GM19463 (cell line): ENCODE measurements around the gene PFN1.
"Not testable (repeated sequence)": the region's sequence is repeated elsewhere in the genome, so short reads cannot be mapped to it uniquely, and the experiment has no call there.

Experiments used
- ATAC-seq: cut with Tn5 transposase; IDR thresholded peaks from one replicate; pipeline ENCODE4 v1.9.1; 2021; ENCODE audit warnings: mild to moderate bottlenecking, moderate library complexity; ENCODE audit not compliant: unreplicated experiment

PFN1 gene

DNA sequence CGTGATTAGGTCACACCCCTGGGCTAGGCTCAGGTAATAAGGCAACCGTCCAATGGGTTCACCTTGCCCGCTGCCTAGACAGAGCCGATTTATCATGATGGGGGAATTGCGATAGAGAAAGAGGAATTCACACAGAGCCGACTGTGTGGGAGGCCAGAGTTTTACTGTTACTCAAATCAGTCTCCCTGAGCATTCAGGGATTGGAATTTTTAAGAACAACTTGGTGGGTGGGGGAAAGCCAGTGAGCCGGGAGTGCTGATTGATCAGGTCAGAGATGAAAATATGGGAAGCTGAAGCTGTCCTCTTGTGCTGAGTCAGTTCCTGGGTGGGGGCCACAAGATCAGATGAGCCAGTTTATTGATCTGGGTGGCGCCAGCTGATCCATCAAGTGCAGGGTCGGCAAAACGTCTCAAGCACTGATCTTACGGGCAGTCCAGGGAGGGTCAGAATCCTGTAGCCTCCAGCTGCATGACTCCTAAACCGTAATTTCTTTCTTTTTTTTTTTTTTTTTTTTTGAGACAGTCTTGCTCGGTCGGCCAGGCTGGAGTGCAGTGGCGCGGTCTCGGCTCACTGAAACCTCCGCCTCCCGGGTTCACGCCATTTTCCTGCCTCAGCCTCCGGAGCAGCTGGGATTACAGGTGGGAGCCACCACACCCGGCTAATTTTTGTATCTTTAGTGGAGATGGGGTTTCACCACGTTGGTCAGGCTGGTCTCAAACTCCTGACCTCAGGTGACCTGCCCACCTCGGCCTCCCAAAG is 21.6 kb downstream of the PFN1 start:
- ATAC-seq: not testable (repeated sequence)

DNA sequence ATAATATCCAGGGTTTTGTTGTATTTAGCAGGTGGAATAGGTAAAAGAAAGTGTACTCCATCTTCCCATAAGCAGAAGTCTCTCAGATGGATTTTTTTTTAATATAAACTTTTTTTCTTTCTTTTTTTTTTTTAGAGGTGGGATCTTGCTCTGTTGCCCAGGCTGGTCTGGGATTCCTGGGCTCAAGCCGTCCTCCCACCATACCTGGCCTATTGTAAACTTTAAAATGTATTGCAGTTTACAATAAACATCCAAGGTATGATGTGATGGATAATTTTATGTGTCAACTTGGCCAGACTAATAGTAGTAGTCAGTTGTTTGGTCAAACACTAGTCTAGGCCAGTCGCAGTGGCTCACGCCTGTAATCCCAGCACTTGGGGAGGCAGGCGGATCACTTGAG is 27.0 kb downstream of the PFN1 start:
- ATAC-seq: no peak

DNA sequence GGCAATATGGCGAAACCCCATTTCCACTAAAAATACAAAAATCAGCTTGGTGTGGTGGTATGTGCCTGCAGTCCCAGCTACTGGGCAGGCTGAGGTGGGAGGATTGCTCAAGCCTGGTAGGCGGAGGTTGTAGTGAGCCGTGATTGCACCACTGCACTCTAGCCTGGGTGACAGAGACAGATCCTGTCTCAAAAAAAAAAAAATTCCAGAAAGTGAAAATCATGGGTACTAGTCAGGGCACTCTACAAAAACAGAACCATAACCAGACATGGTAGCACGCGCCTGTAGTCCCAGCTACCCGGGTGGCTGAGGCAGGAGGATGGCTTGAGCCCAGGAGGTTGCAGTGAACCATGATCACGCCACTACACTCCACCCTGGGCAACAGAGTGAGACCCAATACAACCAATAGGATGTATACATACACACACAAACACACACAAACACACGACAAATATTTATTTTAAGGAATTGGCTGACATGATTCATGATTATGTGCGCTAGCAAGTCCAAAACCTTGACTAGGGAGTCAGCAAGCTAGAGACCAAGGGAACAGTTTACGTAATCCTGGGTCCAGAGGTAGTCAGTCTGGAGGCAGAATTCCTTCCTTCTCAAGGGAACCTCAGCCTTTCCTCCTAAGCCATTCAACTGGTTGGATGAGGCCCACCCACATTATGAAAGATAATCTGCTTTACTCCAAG is 27.8 kb downstream of the PFN1 start:
- ATAC-seq: no peak

DNA sequence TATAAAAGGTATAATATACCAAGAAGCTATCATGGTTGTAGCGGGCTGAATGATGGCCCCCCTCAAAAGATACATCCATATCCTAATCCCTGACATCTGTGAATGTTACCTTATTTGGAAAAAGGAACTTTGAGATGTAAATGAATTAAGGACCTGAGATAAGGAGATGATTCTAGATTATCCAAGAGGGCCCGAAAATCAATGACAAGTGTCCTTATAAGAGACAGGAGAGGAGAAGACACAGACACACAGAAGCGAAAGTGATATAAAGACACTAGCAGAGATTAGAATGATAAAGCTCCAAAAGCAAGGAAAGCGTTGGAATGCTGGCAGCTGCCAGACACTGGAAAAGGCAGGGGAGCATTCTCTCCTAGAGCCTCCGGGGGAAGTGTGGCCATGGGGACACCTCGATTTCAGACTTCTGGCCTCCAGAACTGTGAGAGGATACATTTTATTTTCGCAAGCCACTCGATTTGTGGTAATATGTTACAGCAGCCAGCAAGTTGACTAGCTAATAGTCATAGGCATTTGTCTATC is 28.8 kb downstream of the PFN1 start:
- no peak for ATAC-seq

DNA sequence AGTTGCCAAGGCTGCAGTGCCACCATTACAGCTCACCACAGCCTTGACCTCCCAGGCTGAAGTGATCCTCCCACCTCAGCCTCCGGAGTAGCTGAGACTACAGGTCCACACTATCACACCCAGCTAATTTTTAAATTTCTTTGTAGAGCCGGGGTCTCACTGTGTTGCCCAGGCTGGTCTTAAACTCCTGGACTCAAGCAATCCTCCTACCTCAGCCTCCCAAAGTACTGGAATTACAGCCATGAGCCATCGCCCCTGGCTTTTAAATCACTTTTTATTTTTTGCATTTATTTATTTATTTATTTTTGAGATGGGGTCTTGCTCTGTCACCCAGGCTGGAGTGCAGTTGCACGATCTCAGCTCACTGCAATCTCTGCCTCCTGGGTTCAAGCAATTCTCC is 33.8 kb downstream of the PFN1 start:
- ATAC-seq: not testable (repeated sequence)

DNA sequence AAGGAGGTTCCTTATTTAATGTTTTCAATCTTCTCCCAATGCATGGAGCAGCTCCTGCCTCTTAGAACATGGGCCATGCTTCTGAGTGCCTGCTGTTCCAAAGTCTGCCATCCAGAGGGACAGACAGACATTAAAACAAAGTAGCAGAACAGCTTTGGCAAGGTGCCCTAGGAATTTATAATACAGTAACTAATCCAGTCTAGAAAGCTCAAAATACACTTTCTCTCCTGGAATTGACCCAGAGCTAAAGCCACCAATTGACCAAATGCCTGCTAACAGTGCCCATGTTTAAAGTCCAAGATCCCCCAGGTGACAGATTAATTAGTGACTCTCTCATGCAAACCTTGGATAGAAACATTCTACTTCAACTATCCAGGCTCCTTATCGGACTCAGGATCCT is 34.3 kb downstream of the PFN1 start:
- ATAC-seq: no peak

DNA sequence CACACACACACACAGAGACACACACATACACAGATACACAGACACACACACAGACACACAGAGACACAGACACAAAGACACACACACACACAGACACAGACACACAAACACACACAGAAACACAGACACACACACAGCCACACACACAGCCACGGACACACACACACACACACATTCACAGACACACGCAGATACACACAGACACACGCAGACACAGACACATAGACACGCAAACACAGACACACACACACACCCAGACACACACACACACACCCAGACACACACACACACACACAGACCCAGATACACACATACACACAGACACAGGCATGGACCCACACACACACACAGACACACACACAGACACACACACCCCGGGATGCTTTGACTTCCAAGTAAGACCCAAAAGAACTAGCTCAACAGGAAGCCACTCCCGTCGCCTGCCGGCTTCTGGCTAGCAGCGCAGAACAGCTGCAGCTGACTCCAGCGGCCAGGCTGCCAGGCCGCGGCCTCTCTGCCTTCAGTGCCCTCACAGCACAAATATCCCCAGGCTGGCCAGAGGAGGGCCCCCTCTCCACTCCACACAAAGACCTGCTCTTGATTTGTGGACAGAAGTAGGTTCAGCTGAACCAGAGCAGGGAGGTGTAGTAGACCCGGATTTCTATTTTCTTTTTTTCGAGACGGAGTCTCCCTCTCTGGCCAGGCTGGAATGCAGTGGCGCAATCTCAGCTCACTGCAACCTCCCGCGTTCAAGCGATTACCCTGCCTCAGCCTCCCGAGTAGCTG is 39.4 kb downstream of the PFN1 start:
- no peak for ATAC-seq

DNA sequence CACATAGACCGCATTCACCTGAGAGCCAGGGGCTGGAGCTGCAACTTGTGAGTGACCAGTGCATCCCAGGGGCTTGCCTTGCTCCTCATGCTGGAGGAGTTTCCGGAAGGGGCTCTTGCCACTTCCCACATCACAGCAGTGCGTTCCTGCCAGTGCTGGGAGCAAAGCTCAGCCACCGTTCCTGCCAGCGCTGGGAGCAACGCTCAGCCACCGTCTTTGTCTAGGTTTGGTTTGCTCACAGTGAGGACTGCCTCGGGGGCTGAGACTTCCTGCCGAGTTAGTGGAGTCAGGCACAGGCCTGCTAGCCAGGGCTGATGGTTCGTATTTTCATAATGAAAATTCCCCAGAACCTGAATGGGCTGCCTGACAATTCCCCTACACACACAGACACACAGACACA is 40.0 kb downstream of the PFN1 start:
- ATAC-seq: no peak

DNA sequence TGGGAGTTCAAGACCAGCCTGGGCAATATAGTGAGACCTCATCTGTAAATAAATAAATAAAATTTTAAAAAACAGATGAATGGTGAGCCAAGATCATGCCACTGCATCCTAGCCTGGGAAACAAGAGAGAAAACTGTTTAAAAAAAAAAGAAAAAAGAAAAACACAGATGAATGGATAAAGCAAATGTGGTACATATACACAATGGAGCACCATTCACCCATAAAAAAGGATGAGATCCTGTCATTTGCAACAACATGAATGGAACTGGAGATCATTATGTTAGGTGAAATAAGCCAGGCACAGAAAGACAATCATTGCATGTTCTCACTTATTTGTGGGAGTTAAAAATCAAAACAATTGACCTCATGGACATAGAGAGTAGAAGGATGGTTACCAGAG is 41.7 kb downstream of the PFN1 start:
- ATAC-seq: not testable (repeated sequence)

DNA sequence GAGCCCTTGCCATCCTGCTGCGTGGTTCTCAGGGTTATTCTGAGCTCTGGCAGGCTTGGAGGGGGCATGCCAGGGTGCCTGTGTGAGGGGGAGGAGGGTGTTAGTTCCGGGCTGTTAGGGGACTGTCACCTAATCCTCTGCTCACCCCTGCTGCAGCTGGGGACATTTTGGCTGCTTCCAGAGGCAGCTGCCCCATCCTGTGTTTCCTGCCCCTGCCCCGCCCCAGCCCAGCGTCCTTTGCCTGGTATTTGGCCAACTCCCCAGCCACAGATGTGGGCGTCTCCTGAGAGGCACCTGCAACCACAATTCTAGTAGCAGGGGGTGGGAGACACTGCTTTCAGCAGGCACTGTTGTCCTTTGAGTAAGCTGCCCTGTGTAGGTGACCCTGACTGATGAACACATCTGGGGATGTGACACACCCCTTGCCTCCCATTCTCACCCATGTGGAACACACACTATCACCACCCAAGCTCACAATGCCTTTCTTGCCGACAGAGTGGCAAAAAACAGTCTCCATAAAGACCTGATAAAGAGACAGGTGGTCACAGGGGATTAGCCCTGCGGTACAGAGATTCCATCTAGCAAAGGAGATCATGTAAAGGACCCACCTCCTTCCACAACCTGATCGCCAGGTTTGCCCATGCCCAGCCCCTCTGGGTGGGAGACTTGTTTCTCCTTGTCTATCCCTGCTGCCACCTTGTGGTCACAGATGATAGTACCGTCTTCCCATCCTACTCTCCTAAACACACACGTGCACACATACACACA is 45.1 kb downstream of the PFN1 start, which contains the start of gene CHRNE:
Gene CHRNE, minus strand, starts transcription at position 48 of the 768 bp plus-strand sequence. Its CDS starts 35 bp downstream, at position 13.
- ATAC-seq: no peak

DNA sequence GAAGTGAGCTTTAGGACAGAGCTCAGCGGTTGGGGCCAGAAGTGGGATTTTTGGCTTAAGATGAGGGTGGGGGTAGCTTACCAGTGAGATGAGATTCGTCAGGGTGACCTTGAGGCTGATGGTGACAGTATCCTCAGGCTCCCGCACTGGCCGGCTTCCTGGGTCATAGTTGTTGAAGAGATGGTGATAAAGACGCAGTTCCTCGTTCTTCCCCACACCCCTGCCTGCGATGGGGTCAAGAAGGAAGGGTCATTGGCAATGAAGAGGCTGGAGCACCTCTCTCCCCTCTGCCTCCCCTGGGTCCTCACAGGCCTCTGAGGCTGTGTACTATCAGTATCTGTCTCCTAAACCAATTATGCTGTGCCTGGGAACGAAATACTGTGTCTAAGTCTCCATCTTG is 45.8 kb downstream of the PFN1 start:
- ATAC-seq: no peak

DNA sequence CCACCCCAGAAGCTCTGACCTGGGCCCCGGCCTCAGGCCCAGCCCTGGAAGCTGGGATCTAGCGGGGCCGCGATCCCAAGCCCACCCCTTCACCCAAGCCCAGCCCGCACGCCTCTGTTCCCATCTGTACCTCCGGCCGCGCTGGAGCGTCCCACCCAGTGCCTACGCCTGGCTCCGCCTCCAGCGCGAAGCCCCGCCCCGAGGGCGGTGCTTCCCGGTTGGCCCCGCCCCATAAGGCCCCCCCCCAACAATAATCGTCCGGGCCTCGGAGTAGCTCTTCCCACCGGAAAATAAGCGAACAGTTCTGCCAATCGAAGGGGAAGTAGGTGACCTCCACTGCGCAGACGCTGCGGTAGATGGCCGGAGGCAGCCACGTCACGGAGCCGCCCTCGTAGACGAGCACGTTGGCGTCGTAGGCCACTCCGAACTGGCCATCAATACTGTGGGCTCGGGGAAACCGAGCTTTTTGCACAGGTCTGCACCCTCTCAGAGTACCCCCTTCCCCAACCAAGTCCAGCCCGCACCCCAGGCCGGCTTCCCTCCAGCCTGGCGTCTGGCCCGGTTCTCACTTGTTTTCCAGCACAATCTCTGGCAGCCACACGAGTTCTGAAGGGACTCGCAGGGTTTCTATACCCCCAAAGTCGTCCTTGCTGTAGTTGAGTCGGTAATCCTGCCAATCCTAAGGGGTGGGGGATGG is 46.5 kb downstream of the PFN1 start:
- ATAC-seq: no peak

DNA sequence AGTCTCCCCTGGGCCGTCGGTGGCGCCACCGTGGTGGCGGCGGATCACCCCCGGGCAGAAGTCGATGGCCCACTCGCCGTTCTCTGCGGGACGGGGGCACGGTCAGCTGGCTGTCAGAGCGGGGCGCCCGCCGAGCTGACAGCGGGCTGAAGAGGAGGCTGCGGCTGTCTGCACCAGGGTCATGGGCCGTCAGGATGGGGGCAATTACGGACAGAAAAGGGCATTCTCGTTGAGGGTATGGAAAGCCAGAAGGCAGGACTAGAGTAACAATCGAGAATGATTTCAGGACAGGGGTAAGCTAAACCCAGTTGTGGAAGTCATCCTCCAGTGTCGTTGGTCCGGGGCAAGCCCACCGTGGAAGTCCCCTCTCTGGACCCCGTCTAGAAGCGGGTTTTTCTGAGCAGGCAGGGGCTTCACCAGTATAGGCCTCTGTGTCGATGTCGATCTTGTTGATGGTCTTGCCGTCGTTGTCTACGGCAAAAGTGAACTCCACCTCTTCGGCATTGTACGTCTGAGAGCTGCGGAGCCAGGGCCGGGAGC is 47.2 kb downstream of the PFN1 start:
- ATAC-seq: no peak

DNA sequence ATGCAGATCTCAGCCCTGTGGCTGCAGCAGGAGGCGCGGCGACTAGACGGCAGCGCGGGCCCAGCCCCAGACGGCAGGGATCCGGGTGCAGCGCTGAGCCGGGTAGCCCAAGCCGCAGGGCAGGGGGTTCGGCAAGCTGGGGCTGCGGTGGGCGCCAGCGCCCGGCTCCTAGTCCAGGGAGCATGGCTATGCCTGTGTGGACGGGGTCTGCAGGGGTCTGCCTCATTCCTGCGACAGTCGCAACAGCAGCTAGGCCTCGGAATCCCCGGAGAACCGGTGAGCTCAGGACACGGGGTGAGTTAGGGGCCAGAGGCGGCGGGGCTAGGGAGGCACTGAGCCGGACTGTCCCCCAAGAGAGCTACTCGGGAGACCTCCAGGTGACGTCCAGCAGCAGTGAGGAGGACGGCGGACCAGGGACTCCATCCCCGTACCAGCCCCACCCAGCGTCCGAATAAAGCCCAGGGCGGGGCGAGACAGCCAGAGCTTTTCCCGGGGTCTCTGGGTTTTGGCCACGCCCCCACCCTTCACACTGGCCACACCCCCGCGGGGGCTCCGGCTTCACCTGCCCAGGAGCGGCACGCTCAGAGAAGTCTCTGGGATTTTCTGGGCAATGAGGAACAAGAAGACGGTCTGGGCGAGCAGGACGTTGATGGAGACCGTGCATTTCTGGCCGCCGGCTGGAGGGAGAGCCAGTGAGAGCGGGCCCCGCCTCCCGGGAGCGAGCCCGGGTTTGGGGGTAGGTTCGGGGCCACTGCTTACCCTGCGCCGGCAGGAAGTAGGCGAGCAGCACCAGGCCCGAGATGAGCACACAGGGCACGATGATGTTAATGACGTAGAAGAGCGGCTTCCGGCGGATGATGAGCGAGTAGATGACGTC is 47.9 kb downstream of the PFN1 start:
- ATAC-seq: no peak

DNA sequence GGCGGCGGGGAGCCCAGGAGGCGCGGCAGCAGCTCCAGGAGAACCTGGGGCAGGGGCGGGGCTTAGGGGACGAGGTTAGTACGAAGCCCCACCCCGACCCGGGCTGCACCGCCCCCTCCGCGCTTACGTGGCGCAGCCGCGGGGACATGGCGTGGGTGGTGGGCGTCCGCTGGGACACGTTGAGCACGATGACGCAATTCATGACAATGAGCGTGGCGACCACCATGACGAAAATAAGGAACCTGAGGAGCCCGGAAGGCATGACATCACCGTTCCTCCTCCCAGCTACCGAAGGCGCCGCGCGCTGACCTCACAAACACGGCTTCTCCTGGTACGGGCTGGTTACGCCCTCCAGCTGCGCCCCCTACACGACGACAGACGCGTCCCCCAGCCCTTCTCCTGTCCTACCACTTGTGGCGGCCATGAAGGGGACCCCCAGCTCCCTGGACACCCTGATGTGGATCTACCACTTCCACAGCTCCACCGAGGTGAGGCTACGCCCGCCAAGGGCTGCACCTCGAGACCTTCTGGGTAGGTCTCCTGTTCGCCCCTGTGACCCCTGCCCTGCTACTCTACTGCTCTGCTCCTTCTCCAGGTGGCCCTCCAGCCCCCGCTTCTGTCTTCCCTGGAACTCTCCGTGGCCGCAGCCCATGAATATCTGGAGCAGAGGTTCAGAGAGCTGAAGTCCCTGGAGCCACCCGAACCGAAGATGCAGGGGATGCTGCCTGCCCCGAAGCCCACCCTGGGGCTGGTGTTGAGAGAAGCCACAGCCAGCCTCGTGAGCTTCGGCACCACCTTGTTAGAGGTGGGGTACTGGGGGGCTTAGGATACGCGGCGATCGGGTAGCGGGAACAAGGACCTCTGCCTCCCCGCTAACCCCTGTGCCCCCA is 48.7 kb downstream of the PFN1 start, which contains the start of gene C17orf107:
Gene C17orf107, plus strand, starts transcription at position 196 of the 890 bp plus-strand sequence. Its CDS starts 227 bp downstream, at position 423.
- ATAC-seq: no peak

DNA sequence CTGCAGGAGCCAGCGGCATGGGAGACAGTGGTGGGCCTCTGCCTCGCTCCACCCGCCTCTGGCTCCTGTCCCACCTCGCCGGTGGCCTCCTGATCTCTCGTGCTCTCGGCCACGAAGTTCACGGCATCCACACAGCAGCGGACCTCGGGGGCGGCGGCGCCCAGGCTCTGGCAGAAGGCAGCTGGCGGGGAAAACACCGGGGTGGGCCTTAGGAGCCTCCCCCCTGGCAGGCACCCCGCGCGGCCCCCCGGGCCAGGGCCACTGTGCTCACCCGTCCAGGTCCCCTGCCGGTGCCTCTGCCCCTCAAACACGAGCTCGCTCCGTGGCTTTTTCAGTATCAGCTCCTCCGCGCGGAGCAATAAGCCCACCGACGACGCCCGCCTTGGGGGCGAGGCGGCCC is 49.4 kb downstream of the PFN1 start:
- no peak for ATAC-seq

DNA sequence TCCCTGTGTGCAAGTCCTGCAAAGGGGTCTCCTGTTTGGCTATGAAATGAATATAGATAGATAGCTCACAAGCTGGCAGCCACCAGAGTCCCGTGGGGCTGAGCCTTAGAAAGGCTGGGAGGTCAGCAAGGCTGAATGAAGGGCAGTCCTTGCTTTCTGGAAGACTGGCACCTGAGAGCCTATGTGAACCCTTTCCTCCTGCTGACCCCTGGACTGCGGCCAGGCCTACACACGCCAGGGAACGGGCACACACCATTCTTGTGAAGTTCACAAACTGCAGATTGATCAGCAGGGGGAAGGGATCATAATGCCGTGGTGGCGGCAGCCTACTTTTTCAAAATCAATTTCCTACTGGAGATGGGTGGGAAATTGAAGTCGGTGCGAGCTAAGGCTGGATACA is 50.0 kb downstream of the PFN1 start:
- no peak for ATAC-seq

DNA sequence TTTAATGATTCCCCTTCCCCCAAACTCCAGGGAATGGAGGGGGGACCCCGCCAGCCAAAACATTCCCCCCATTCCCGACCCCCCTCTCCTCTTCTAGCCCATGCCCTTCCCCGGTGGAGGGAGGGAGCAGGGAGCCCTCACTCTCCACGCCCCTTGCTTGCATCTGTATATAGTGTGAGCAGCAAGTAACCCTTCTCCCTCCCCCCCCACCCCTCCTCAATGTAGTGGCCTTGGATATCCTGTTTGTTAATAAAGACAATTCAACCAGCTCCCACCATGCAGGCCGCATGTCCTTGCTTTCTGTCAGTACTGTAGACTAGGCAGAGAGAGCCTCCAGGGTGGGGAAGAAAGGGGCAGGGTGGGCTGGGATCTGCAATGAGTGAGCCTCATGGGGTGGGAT is 50.5 kb downstream of the PFN1 start:
- ATAC-seq: no peak
